Measurements from ENCODE around the gene IFT172.

DNA sequence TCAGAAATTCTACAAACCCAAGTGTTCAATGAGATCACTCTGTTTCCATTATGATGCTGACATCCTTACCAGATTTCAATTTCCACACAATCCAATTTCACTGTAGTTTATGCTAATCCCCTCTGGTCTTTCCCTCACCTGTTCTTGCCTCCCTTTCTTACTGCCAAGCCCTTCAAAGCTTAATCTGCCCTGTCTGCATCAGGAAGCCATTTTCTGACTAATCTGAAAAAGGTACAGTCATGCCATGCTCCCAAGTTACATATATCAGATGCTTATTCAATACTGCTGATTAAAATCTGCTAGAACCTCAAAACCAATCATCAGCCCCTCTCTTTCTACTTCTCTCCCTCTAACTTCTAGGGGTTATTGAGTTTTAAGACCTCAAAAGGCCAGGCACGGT lies 38.4 kb downstream of the IFT172 start:
- TF ChIP-seq, protein P1, sequence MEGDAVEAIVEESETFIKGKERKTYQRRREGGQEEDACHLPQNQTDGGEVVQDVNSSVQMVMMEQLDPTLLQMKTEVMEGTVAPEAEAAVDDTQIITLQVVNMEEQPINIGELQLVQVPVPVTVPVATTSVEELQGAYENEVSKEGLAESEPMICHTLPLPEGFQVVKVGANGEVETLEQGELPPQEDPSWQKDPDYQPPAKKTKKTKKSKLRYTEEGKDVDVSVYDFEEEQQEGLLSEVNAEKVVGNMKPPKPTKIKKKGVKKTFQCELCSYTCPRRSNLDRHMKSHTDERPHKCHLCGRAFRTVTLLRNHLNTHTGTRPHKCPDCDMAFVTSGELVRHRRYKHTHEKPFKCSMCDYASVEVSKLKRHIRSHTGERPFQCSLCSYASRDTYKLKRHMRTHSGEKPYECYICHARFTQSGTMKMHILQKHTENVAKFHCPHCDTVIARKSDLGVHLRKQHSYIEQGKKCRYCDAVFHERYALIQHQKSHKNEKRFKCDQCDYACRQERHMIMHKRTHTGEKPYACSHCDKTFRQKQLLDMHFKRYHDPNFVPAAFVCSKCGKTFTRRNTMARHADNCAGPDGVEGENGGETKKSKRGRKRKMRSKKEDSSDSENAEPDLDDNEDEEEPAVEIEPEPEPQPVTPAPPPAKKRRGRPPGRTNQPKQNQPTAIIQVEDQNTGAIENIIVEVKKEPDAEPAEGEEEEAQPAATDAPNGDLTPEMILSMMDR (conservative IDR thresholded peaks at IDR 0.05; ENCODE audit: low read length), result no peak
- no peak for TF ChIP-seq EZH2phosphoT487 (IDR thresholded peaks at IDR 0.05; ENCODE audit: borderline replicate concordance, low read depth, low read length)

Measured in OCI-LY7 (cell line).